ENCODE results near the gene OTOP2. TPM values are rescaled to one million over a fixed set of nuclear protein-coding genes. Genes with fewer than 3 reads are reported as not detected.
A peak's percentile ranks its signal among the peaks of the same experiment; 100 is the strongest.

OTOP2 gene
- total RNA-seq, 4 donors from 2014 or later: 3.4 to 99.1 (median 62.6) TPM

DNA sequence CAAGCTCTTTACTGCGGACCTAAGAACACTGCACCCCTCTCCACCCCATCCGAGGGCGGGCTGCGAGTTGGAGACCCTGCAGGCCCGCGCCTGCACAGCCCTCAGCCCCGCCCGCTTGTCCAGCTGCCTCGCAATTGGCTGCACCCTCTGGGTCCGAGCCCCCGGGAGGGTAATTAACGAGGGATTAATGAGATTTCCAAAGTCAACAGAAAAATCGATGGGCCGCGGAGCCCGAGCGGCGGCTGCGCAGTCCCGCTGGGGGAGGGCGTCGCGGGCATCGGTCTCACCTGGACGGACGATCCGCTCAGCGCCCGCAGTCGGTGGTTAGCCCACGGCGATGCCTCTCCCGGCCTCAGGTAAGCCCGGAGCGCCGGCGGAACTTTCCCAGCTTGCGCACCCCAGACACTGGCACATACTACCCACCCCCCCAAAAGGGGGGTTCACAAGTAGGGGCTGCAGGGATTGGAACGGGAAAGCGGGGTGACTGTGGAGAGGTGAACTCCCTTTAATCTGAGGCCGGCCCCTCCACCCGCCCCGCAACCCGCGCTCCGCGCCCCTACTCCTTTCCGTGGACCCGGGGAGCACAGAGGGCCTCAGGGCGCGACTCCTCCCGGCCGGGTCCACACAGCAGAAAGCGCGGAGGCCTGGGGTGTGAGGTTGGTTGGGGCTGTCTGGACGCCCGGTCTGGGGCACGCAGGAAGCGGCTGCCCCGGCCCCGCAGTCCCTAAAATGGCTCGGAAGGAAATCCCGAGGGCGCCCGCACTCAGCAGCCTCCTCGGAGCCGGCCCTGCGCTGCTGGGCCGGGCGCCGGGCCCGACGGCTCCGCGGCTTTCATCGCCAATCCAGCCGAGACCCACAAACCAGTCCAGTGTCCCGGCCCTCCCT lies 11.8 kb downstream of the OTOP2 start, which contains the start of gene OTOP3:
Gene OTOP3, plus strand, starts transcription at position 314 of the 885 bp plus-strand sequence. Its CDS starts 24 bp downstream, at position 338.
- TF ChIP-seq EP300 (IDR thresholded peaks at IDR 0.05; ENCODE audit: low read depth): no peak
- TF ChIP-seq POLR2AphosphoS5 (IDR thresholded peaks at IDR 0.05): no peak
- TF ChIP-seq, protein P1, sequence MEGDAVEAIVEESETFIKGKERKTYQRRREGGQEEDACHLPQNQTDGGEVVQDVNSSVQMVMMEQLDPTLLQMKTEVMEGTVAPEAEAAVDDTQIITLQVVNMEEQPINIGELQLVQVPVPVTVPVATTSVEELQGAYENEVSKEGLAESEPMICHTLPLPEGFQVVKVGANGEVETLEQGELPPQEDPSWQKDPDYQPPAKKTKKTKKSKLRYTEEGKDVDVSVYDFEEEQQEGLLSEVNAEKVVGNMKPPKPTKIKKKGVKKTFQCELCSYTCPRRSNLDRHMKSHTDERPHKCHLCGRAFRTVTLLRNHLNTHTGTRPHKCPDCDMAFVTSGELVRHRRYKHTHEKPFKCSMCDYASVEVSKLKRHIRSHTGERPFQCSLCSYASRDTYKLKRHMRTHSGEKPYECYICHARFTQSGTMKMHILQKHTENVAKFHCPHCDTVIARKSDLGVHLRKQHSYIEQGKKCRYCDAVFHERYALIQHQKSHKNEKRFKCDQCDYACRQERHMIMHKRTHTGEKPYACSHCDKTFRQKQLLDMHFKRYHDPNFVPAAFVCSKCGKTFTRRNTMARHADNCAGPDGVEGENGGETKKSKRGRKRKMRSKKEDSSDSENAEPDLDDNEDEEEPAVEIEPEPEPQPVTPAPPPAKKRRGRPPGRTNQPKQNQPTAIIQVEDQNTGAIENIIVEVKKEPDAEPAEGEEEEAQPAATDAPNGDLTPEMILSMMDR (IDR thresholded peaks at IDR 0.05): no peak
- TF ChIP-seq POLR2A (IDR thresholded peaks at IDR 0.05): no peak
- H3K27ac ChIP-seq: no peak within 1 kb of the TSS
- intact Hi-C loops (cut with DNase I; ENCODE audit: low total_unique reads) (no loop called here), in situ Hi-C loops (cut with MboI; ENCODE audit: low pct_ligation_motif_present in 1 of 4, low pct_unique_long_range_greater_than_20kb in 1 of 4, low sequenced_read_pairs in 3 of 4) (no loop called here)
- DNase-seq: no peak
- H3K27me3 ChIP-seq: peaks cover 96% of the 10 kb centered on the region
- H3K4me3 ChIP-seq: peak within 1 kb of the TSS in 1 of 4 donors; percentile 11
- no peaks in the 10 kb centered on the region for H3K36me3 ChIP-seq
- H3K9me3 ChIP-seq: no peaks in the 10 kb centered on the region
- peaks cover 0 to 11% (median 9%) of the 10 kb centered on the region in 4 donors for H3K4me1 ChIP-seq
- 10% methylated on average over 59 of the region's 78 CpGs; no CpG with 5 or more reads in 1 of the 2 donors for WGBS, 2 donors (ENCODE audit: low coverage in 1 of 2)

DNA sequence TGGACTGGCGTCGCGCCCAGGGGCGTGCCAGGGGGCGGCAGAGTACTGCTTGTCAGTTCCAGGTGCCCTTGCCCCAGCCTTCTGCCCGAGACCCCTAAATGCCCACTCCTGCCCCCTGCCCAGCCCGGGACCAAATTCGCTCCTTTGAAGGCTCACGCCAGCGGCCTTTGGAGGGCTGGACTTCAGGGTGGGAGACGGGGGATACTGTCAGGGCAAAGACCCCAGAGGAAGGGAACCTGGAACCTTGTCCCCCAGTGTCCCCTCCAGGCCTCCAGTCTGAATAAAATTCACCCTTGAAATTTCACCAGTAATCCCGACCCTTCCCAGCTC lies 12.4 kb downstream of the OTOP2 start:
- in situ Hi-C loops (cut with MboI; ENCODE audit: low pct_ligation_motif_present in 1 of 4, low pct_unique_long_range_greater_than_20kb in 1 of 4, low sequenced_read_pairs in 3 of 4) (no loop called here), intact Hi-C loops (cut with DNase I; ENCODE audit: low total_unique reads) (no loop called here)
- 30 to 33% methylated on average over 1 to 10 of the region's 12 CpGs for WGBS, 2 donors (ENCODE audit: low coverage in 1 of 2)
- no peaks in the 10 kb centered on the region for H3K9me3 ChIP-seq
- no peak overlapping the region for H3K4me3 ChIP-seq
- H3K27ac ChIP-seq: no peak overlapping the region
- DNase-seq: no peak
- H3K36me3 ChIP-seq: no peaks in the 10 kb centered on the region
- H3K27me3 ChIP-seq: peaks cover 96% of the 10 kb centered on the region
- peaks cover 0 to 11% (median 9%) of the 10 kb centered on the region in 4 donors for H3K4me1 ChIP-seq
- TF ChIP-seq, protein P1 (IDR thresholded peaks at IDR 0.05): no peak
- TF ChIP-seq POLR2AphosphoS5 (IDR thresholded peaks at IDR 0.05) (no peak), POLR2A (IDR thresholded peaks at IDR 0.05) (no peak), EP300 (IDR thresholded peaks at IDR 0.05; ENCODE audit: low read depth) (no peak)

GRCh38 chr17:74937064-74938051 lies 13.3 kb downstream of the OTOP2 start:
- Histone ChIP-seq H3K4me1 (peaks cover 0 to 11% (median 9%) of the 10 kb centered on the region in 4 donors), H3K27me3 (peaks cover 95% of the 10 kb centered on the region), H3K4me3 (no peak overlapping the region), H3K27ac (no peak overlapping the region), H3K9me3 (no peaks in the 10 kb centered on the region), H3K36me3 (no peaks in the 10 kb centered on the region)
- in situ Hi-C loops (cut with MboI; ENCODE audit: low pct_ligation_motif_present in 1 of 4, low pct_unique_long_range_greater_than_20kb in 1 of 4, low sequenced_read_pairs in 3 of 4): no loop called here
- intact Hi-C loops (cut with DNase I; ENCODE audit: low total_unique reads): no loop called here
- no peak for TF ChIP-seq POLR2A (IDR thresholded peaks at IDR 0.05)
- no peak for TF ChIP-seq POLR2AphosphoS5 (IDR thresholded peaks at IDR 0.05)
- TF ChIP-seq, protein P1 (IDR thresholded peaks at IDR 0.05): no peak
- TF ChIP-seq EP300 (IDR thresholded peaks at IDR 0.05; ENCODE audit: low read depth): no peak
- WGBS, 2 donors (ENCODE audit: low coverage in 1 of 2): 36 to 50% methylated on average over 2 to 11 of the region's 11 CpGs
- DNase-seq: no peak

Data from transverse colon (tissue), 4 donors.